Measurements from ENCODE around the gene DNAH17. TPM values are rescaled to one million over a fixed set of nuclear protein-coding genes. Genes with fewer than 3 reads are reported as not detected.

Gene DNAH17
- total RNA-seq, 4 donors from 2014 or later, result 0.89 to 15.4 (median 3.8) TPM

DNA sequence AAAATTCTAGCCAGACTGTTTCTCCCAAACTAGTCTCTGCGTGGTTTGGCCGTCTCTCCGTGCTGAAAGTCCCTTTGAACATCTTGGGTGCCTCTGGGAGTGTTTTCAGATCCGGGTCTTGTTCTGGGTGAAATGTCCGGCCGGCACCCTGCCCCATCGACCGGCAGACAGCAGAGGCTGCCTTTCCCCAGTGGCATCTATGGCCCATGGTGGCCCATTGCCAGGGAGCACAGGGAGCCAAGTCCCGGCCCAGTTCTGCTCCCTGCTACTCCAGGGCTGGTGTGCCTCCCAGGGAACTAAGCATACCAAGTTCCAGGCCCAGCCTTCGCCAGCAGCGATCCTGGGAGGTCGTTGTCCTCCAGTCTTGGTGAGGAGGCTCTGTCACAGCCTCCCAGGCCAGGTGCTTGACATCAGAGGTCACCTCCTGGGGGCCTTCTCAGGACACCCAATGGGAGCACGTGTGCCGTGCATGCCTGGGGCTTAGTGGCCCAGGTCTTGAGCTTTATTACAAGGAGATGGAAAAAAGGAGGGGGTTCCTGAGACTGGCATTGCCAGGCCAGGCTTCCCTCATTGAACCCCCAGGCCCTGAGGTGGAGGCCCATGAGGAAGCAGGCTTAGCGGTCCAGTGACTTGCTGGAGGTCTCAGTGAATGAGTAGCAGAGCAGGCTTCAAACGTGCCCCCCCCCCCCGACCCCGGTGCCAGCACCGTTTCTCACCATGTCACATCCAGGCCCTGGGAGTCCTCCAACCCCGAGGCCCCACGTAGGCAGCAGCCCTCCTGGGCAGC lies 144.8 kb downstream of the DNAH17 start:
- 42 to 56% methylated on average over 17 to 21 of the region's 21 CpGs for WGBS, 2 donors

GRCh38 chr17:78431692-78431958 lies 145.6 kb downstream of the DNAH17 start:
- no peak for DNase-seq (ENCODE audit: low spot score in 2 of 2)
- intact Hi-C loops (cut with DNase I; ENCODE audit: low total_unique reads), result no loop called here
- no peak for TF ChIP-seq CTCF (IDR thresholded peaks at IDR 0.05)
- TF ChIP-seq POLR2A (IDR thresholded peaks at IDR 0.05), result no peak
- 81 to 88% methylated on average over 11 of the region's 11 CpGs for WGBS, 2 donors
- no peak overlapping the region for H3K4me3 ChIP-seq (ENCODE audit: low read depth, poor library complexity, severe bottlenecking)

More for the DNA sequence above, 144.8 kb downstream of the DNAH17 start:
- no peak overlapping the region for H3K4me3 ChIP-seq (ENCODE audit: low read depth, poor library complexity, severe bottlenecking)
- intact Hi-C loops (cut with DNase I; ENCODE audit: low total_unique reads), result no loop called here
- no peak for TF ChIP-seq POLR2A (IDR thresholded peaks at IDR 0.05)
- TF ChIP-seq CTCF (IDR thresholded peaks at IDR 0.05), result no peak
- DNase-seq (ENCODE audit: low spot score in 2 of 2), result no peak

GRCh38 chr17:78430892-78431691 lies 146.1 kb downstream of the DNAH17 start:
- WGBS, 2 donors, result 62 to 65% methylated on average over 20 of the region's 20 CpGs
- no peak for TF ChIP-seq POLR2A (IDR thresholded peaks at IDR 0.05)
- TF ChIP-seq CTCF (IDR thresholded peaks at IDR 0.05), result no peak
- H3K4me3 ChIP-seq (ENCODE audit: low read depth, poor library complexity, severe bottlenecking), result no peak overlapping the region
- intact Hi-C loops (cut with DNase I; ENCODE audit: low total_unique reads), result no loop called here
- DNase-seq (ENCODE audit: low spot score in 2 of 2), result no peak

DNA sequence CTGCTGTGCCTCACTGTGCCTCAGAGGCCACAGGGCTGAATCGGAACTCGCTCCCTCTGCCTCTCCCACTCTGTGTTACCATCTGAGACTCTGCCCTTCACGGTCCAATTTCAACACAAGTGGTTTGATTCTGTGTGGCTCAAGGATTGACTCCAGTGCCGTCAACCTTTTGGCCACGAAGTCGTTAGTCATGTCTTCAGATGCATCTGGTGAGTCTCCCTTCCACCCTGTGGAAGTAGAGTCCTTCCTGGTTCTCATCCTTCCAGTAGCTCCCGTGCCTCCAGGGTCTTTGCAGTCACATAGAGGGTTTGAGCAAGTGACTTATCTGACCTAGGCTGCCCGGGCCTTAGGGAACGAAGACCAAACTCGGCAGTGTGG lies 147.6 kb downstream of the DNAH17 start:
- no peak overlapping the region for H3K4me3 ChIP-seq (ENCODE audit: low read depth, poor library complexity, severe bottlenecking)
- TF ChIP-seq POLR2A (IDR thresholded peaks at IDR 0.05) (no peak), CTCF (IDR thresholded peaks at IDR 0.05) (no peak)
- intact Hi-C loops (cut with DNase I; ENCODE audit: low total_unique reads), result no loop called here
- 69 to 78% methylated on average over 10 of the region's 10 CpGs for WGBS, 2 donors
- DNase-seq (ENCODE audit: low spot score in 2 of 2), result no peak

- 79 to 82% methylated on average over 24 of the region's 24 CpGs for WGBS, 2 donors
- DNase-seq (ENCODE audit: low spot score in 2 of 2), result no peak
- intact Hi-C loops (cut with DNase I; ENCODE audit: low total_unique reads), result no loop called here
- TF ChIP-seq POLR2A (IDR thresholded peaks at IDR 0.05), result no peak
- H3K4me3 ChIP-seq (ENCODE audit: low read depth, poor library complexity, severe bottlenecking), result no peak overlapping the region
These were observed 148.2 kb downstream of the DNAH17 start for GRCh38 chr17:78428836-78429617.

GRCh38 chr17:78428025-78428575 lies 149.1 kb downstream of the DNAH17 start:
- TF ChIP-seq CTCF (IDR thresholded peaks at IDR 0.05) (no peak), POLR2A (IDR thresholded peaks at IDR 0.05) (no peak)
- intact Hi-C loops (cut with DNase I; ENCODE audit: low total_unique reads), result no loop called here
- DNase-seq (ENCODE audit: low spot score in 2 of 2), result no peak
- no peak overlapping the region for H3K4me3 ChIP-seq (ENCODE audit: low read depth, poor library complexity, severe bottlenecking)
- 83 to 84% methylated on average over 20 of the region's 20 CpGs for whole genome bisulfite sequencing, 2 donors

Measured in lower leg skin (tissue), 4 donors.